K562 (cell line): ENCODE results near the gene TRAPPC8. TPM values are rescaled to one million over a fixed set of nuclear protein-coding genes. Genes with fewer than 3 reads are reported as not detected.

Source experiments
- ATAC-seq: fragments of 200-7000 bp; cut with Tn5 transposase; 3 replicates; pipeline ENCODE4 v1.9.1; 2020; ENCODE audit warnings: moderate library complexity
- BruUV-seq: library from RNA; stranded (reverse); fragments of 400-500 nt; replicated peaks from 2 replicates; lab custom pipeline; 2021; lab: Mats Ljungman, UMichigan
- CTCF ChIA-PET: fragments of 300-600 bp; formaldehyde crosslinking; extraction: SDS; loops from one replicate; lab custom pipeline; 2021; ENCODE audit warnings: low intra/inter-chr PET ratio; lab: Yijun Ruan, JAX
- POLR2A ChIA-PET: fragments of 300-600, 350-650 bp; sonication (Branson Sonifier 250); formaldehyde crosslinking; extraction: SDS; loops from one replicate; lab custom pipeline; 2021; ENCODE audit warnings: antibody characterized with exemption, inconsistent platforms; lab: Yijun Ruan, JAX
- DNase-seq, 4 experiments: peaks; one replicate each; pipeline versions ENCODE4 v3.0.0 to v3.0.0-alpha.2; 2011 to 2018; ENCODE audit warnings: low spot score in 3 of 4, mixed read lengths in 3 of 4; ENCODE audit errors: extremely low read depth in 1 of 4
- FAIRE-seq: peaks from 2 replicates; lab custom pipeline; 2011; peaks lifted over from hg19 to GRCh38; lab: Jason Lieb, UNC
- H2AFZ ChIP-seq: 2 replicates; pipeline ENCODE4 v1.6.0; 2011; ENCODE audit warnings: low read depth, low read length, control low read depth, inconsistent platforms
- H3K27ac ChIP-seq: fragments of 200-600 bp; 3 replicates; pipeline ENCODE4 v1.8.0; 2011; ENCODE audit warnings: low read depth, mild to moderate bottlenecking, control low read depth, inconsistent platforms, low read length, moderate library complexity, mixed read lengths; ENCODE audit errors: extremely low read depth
- H3K27me3 ChIP-seq, 2 experiments: fragments of 300-600 bp in 1 of 2; 2 replicates in 1 of 2; 3 replicates in 1 of 2; pipeline versions ENCODE4 v1.6.0 to v1.8.0; 2011; ENCODE audit warnings: inconsistent platforms in 2 of 2, low read length in 2 of 2, mild to moderate bottlenecking in 1 of 2, mixed read lengths in 1 of 2, moderate library complexity in 1 of 2; ENCODE audit not compliant: control insufficient read depth in 2 of 2, insufficient read depth in 2 of 2
- H3K36me3 ChIP-seq: fragments of 300-600 bp; 3 replicates; pipeline ENCODE4 v1.8.0; 2011; ENCODE audit warnings: mild to moderate bottlenecking, low read length, inconsistent platforms; ENCODE audit not compliant: control insufficient read depth, insufficient read depth
- H3K4me1 ChIP-seq, 2 experiments: fragments of 200-600 bp in 1 of 2; replicated peaks in 1 of 2; 2 replicates in 1 of 2; 3 replicates in 1 of 2; pipeline versions ENCODE4 v1.5.1 to v1.8.0; 2011; ENCODE audit warnings: inconsistent platforms in 2 of 2, low read length in 2 of 2, mild to moderate bottlenecking in 1 of 2, mixed read lengths in 1 of 2, moderate library complexity in 1 of 2; ENCODE audit not compliant: control insufficient read depth in 2 of 2, insufficient read depth in 2 of 2
- H3K4me2 ChIP-seq: 2 replicates; pipeline ENCODE4 v1.6.1; 2011; ENCODE audit warnings: low read length, control low read depth, inconsistent platforms, mixed read lengths; ENCODE audit not compliant: insufficient read depth
- H3K4me3 ChIP-seq: fragments of 200-600 bp; sonication (generic), shearing (Covaris generic); 2 replicates; pipeline ENCODE4 v1.5.1; 2016; ENCODE audit warnings: control low read depth, inconsistent platforms
- H3K79me2 ChIP-seq: fragments of 200-600 bp; 3 replicates; pipeline ENCODE4 v1.8.0; 2011; ENCODE audit warnings: low read length, inconsistent platforms; ENCODE audit not compliant: control insufficient read depth, insufficient read depth
- H3K9ac ChIP-seq, 2 experiments: 2 replicates each; pipeline versions ENCODE4 v1.6.0 to v1.6.1; 2011; ENCODE audit warnings: low read depth in 2 of 2, low read length in 2 of 2, control low read depth in 1 of 2, inconsistent platforms in 1 of 2, mild to moderate bottlenecking in 1 of 2, mixed read lengths in 1 of 2; ENCODE audit not compliant: insufficient read depth in 1 of 2
- H3K9me1 ChIP-seq: one replicate; pipeline ENCODE4 v1.6.0; 2011; ENCODE audit warnings: inconsistent platforms, mild to moderate bottlenecking, low read length, moderate library complexity; ENCODE audit not compliant: control insufficient read depth, insufficient read depth
- H3K9me3 ChIP-seq: replicated peaks from 2 replicates; pipeline ENCODE4 v1.5.1; 2011; ENCODE audit warnings: low read depth, low read length, inconsistent platforms; ENCODE audit not compliant: control insufficient read depth, insufficient read depth
- H4K20me1 ChIP-seq: replicated peaks from 2 replicates; pipeline ENCODE4 v1.6.1; 2011; ENCODE audit warnings: low read length, inconsistent platforms, mixed read lengths; ENCODE audit not compliant: control insufficient read depth, insufficient read depth
- DDX20 ChIP-seq: fragments of 450-650 bp; IDR thresholded peaks from 2 replicates; pipeline ENCODE4 v1.6.1; 2016; ENCODE audit warnings: missing genetic modification characterization, low read depth, mild to moderate bottlenecking, missing compliant biosample characterization, moderate library complexity
- EP300 ChIP-seq: IDR thresholded peaks from 2 replicates; pipeline ENCODE4 v1.6.1; 2012; ENCODE audit warnings: low read length, improper control_type of control experiment
- FOXK2 ChIP-seq, 2 experiments: fragments of 450-650 bp; IDR thresholded peaks in 1 of 2; conservative IDR thresholded peaks in 1 of 2; 2 replicates each; pipeline ENCODE4 v1.6.1; 2016; ENCODE audit warnings: low read depth in 2 of 2, mild to moderate bottlenecking in 1 of 2
- HMG20B ChIP-seq: fragments of 250-450 bp; sonication (Bioruptor Pico); IDR thresholded peaks from 2 replicates; pipeline ENCODE4 v1.5.0; 2021; ENCODE audit warnings: mild to moderate bottlenecking
- MLLT1 ChIP-seq, 2 experiments: fragments of 450-650 bp; IDR thresholded peaks; 2 replicates each; pipeline ENCODE4 v1.6.1; 2016
- NCOA2 ChIP-seq, 2 experiments: fragments of 450-650 bp; IDR thresholded peaks; 2 replicates each; pipeline ENCODE4 v1.6.1; 2018; ENCODE audit warnings: mild to moderate bottlenecking in 2 of 2, moderate library complexity in 1 of 2; ENCODE audit not compliant: partially characterized antibody in 2 of 2
- SETDB1 ChIP-seq: IDR thresholded peaks from one replicate; pipeline ENCODE4 v1.6.1; 2012; ENCODE audit warnings: low read length, control low read depth, inconsistent platforms
- TCF7L2 ChIP-seq: fragments of 150-350 bp; IDR thresholded peaks from 2 replicates; pipeline ENCODE4 v1.6.1; 2016; ENCODE audit warnings: low read depth, mild to moderate bottlenecking, low read length, moderate library complexity
- UBTF ChIP-seq, 2 experiments: IDR thresholded peaks; 2 replicates each; pipeline ENCODE4 v1.6.1; 2012; ENCODE audit warnings: improper control_type of control experiment in 2 of 2, low read depth in 2 of 2, low read length in 2 of 2, borderline replicate concordance in 1 of 2
- ZNF175 ChIP-seq: fragments of 200-800 bp; sonication (Bioruptor generic); IDR thresholded peaks from 2 replicates; pipeline ENCODE4 v1.6.1; 2016; ENCODE audit warnings: low read depth, mild to moderate bottlenecking, missing genetic modification characterization, missing compliant biosample characterization
- ZNF696 ChIP-seq: fragments of 250-450 bp; sonication (Bioruptor Pico); conservative IDR thresholded peaks from 2 replicates; pipeline ENCODE4 v1.4.0; 2020; ENCODE audit warnings: mild to moderate bottlenecking, moderate library complexity
- WGBS: fragments of 100-300 bp; shearing (Covaris generic); methylation state at CpG from one replicate; pipeline ENCODE4 v1.1.6; 2016; ENCODE audit warnings: low coverage, mixed read lengths; ENCODE audit not compliant: insufficient coverage; ENCODE audit errors: missing lambda C conversion rate; 5-methylcytosine and 5-hydroxymethylcytosine counted together
- in situ Hi-C: fragments of 300-500 bp; cut with MboI; formaldehyde crosslinking; loops from 4 replicates; pipeline ENCODE4 v1.15.0; 2018; ENCODE audit warnings: inconsistent platforms, mixed read lengths
- intact Hi-C: fragments of 100-400 bp; cut with micrococcal nuclease; formaldehyde crosslinking; loops from 2 replicates; pipeline ENCODE4 v1.14.2; 2022
- polyA plus RNA-seq, 8 experiments: library from polyadenylated mRNA; depleted of rRNA in 4 of 8; stranded (reverse) in 5 of 8; unstranded in 3 of 8; fragments of >200 nt; fragmentation: Nextera tagmentation in 2 of 8; fragmentation: Illumina TruSeq in 1 of 8; extraction: Ambion mirVana in 2 of 8; extraction: Trizol in 1 of 8; gene quantifications; 2 replicates each; pipeline versions ENCODE4 v1.2.1 to v1.2.3, GENCODE V29; 2011 to 2014; ENCODE audit warnings: inconsistent platforms in 1 of 8, missing spikeins in 1 of 8
- total RNA-seq, 7 experiments: library from RNA; depleted of rRNA in 6 of 7; stranded (reverse); fragments of >200 nt in 6 of 7; fragmentation: Illumina TruSeq in 2 of 7; extraction: Trizol in 2 of 7; gene quantifications; 2 replicates each; pipeline versions ENCODE4 v1.2.1 to v1.2.3, GENCODE V29; 2011 to 2021; ENCODE audit warnings: low replicate concordance in 1 of 7

TRAPPC8 gene
- total and polyA plus RNA-seq, 9 of the 15 experiments (the other 6 are each of a cell fraction or from before 2014, with no cell fraction given) = 20.1 to 111 (median 35.6) TPM

- Histone ChIP-seq H3K27me3 (no peaks in the 10 kb centered on the region), H3K4me3 (no peak overlapping the region), H3K36me3 (no peaks in the 10 kb centered on the region), H3K79me2 (no peaks in the 10 kb centered on the region), H3K9me3 (no peaks in the 10 kb centered on the region), H3K27ac (no peak overlapping the region), H3K9ac (no peak overlapping the region), H3K4me1 (no peaks in the 10 kb centered on the region; a peak in 2 of 5 replicates)
- WGBS = 6% methylated on average over 2 of the region's 2 CpGs
- intact Hi-C loops = no loop called here
- ChIA-PET CTCF (no interaction called here), POLR2A (no interaction called here)
- no peak for FAIRE-seq
- in situ Hi-C loops = no loop called here
- no peak for ATAC-seq
- BruUV-seq = no TSS peak
- no peak for TF ChIP-seq MLLT1 (IDR thresholded peaks at IDR 0.05)
- TF ChIP-seq, all 486 proteins: peak for 0
- no peak overlapping the region for H3K4me2 ChIP-seq
- no peaks in the 10 kb centered on the region for H4K20me1 ChIP-seq
- no peak overlapping the region for H2AFZ ChIP-seq
- no peaks in the 10 kb centered on the region for H3K9me1 ChIP-seq
- DNase-seq = no peak
Observed at GRCh38 chr18:31795747-31796146, 147.2 kb downstream of the TRAPPC8 start.

- TF ChIP-seq FOXK2 (conservative IDR thresholded peaks at IDR 0.05 in 1 of 2, IDR thresholded peaks at IDR 0.05 in 1 of 2; ENCODE audit: low read depth in 2 of 2) = no peak
- TF ChIP-seq DDX20 (tag) = no peak
- no peak for TF ChIP-seq NCOA2 (IDR thresholded peaks at IDR 0.05; ENCODE audit: partially characterized antibody in 2 of 2)
- no peak for TF ChIP-seq UBTF (IDR thresholded peaks at IDR 0.05; ENCODE audit: borderline replicate concordance in 1 of 2, low read depth in 2 of 2, low read length in 2 of 2)
- TF ChIP-seq TCF7L2 = no peak
- TF ChIP-seq HMG20B (CRISPR knock-in tag) = no peak
- TF ChIP-seq ZNF175 (CRISPR knock-in tag) = no peak
- no peak for TF ChIP-seq SETDB1
- no peak for TF ChIP-seq ZNF696 (CRISPR knock-in tag)
- no peak for TF ChIP-seq EP300
- TF ChIP-seq, all 486 proteins: peak for 0
- Histone ChIP-seq H3K27me3 (no peaks in the 10 kb centered on the region), H3K27ac (no peak overlapping the region), H3K9ac (no peak overlapping the region), H4K20me1 (no peaks in the 10 kb centered on the region), H2AFZ (no peak overlapping the region), H3K4me2 (no peak overlapping the region), H3K79me2 (no peaks in the 10 kb centered on the region), H3K9me1 (no peaks in the 10 kb centered on the region), H3K36me3 (no peaks in the 10 kb centered on the region), H3K4me3 (no peak overlapping the region), H3K4me1 (no peaks in the 10 kb centered on the region), H3K9me3 (no peaks in the 10 kb centered on the region)
- ATAC-seq (no peak), FAIRE-seq (no peak), DNase-seq (no peak)
- POLR2A ChIA-PET = interaction anchor here (0.9 kb wide), 1 partner anchor 63 kb away, joined by 3 read pairs; no protein-coding TSS in a partner anchor
- CTCF ChIA-PET = no interaction called here
- intact Hi-C loops (no loop called here), in situ Hi-C loops (no loop called here)
- no TSS peak for BruUV-seq
Observed at GRCh38 chr18:31793531-31793930, 149.4 kb downstream of the TRAPPC8 start.
